Measurements from ENCODE around the gene SIDT1.

- TF ChIP-seq CTCF (IDR thresholded peaks at IDR 0.05) (no peak), EZH2 (IDR thresholded peaks at IDR 0.05; ENCODE audit: borderline replicate concordance, insufficient read depth, low read depth, low read length, poor library complexity, severe bottlenecking) (no peak)
Observed at GRCh38 chr3:113551820-113552219, 19.5 kb downstream of the SIDT1 start.
